ENCODE results near the gene HSPA8.
A peak's percentile ranks its signal among the peaks of the same experiment; 100 is the strongest.

Gene HSPA8

DNA sequence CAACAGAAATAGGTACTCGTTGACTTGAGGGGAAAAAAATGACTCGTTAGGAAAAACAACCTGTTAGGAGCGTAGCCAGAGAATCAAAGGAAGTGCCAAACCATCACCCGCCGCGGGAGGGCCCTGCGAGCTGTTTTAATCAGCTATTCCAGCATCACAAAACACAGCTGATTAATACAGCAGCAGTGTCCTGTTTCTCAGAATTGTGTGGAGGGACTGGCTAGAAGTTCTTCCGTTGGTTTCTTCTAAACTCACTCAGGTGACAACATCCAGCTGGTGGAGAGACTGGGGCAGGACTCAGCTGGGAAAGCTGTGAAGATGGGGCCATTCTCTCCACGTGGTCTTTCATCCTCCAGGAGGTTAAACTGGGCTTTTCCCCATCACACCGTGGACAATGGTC, 28.0 kb downstream of the HSPA8 start:
- H3K9me3 ChIP-seq (ENCODE audit: control insufficient read depth, low read length), result no peaks in the 10 kb centered on the region
- H3K27ac ChIP-seq (ENCODE audit: low read length, poor library complexity, severe bottlenecking), result no peak overlapping the region
- no peak overlapping the region for H4K8ac ChIP-seq (ENCODE audit: low read length)
- H3K4me3 ChIP-seq (ENCODE audit: insufficient read depth in 1 of 2, low read depth in 1 of 2, low read length in 2 of 2), result no peak overlapping the region
- H3K18ac ChIP-seq (ENCODE audit: low read depth in 1 of 2, low read length in 2 of 2), result no peak overlapping the region
- no peak overlapping the region for H2BK15ac ChIP-seq (ENCODE audit: low read depth, poor library complexity, severe bottlenecking)
- H3K9ac ChIP-seq (ENCODE audit: low read length), result no peak overlapping the region
- H3K79me1 ChIP-seq (replicated peaks; ENCODE audit: low read length, poor library complexity, severe bottlenecking), result no peaks in the 10 kb centered on the region
- peaks cover 0 to 4% of the 10 kb centered on the region in 2 experiments for H3K27me3 ChIP-seq (ENCODE audit: control insufficient read depth in 1 of 2, insufficient read depth in 1 of 2, low read length in 2 of 2)
- H4K91ac ChIP-seq (ENCODE audit: low read length), result no peak overlapping the region
- H2AFZ ChIP-seq (ENCODE audit: low read depth, low read length), result no peak overlapping the region
- no peak overlapping the region for H3K14ac ChIP-seq (ENCODE audit: low read length in 2 of 2)
- no peak overlapping the region for H2BK120ac ChIP-seq (ENCODE audit: low read depth, low read length)
- DNase-seq, result no peak
- no peak overlapping the region for H3K4ac ChIP-seq (ENCODE audit: low read depth in 1 of 2, low read length in 2 of 2)
- no peak overlapping the region for H2BK5ac ChIP-seq (ENCODE audit: low read depth, low read length, poor library complexity, severe bottlenecking)
- no peak overlapping the region for H2BK12ac ChIP-seq (ENCODE audit: low read length in 2 of 2)
- H2AK5ac ChIP-seq (ENCODE audit: low read length, severe bottlenecking), result no peak overlapping the region
- H3K36me3 ChIP-seq (ENCODE audit: control insufficient read depth in 1 of 2, insufficient read depth in 2 of 2, low read depth in 1 of 2, low read length in 2 of 2), result no peaks in the 10 kb centered on the region
- no peak overlapping the region for H3K4me2 ChIP-seq (ENCODE audit: low read length, poor library complexity, severe bottlenecking)
- WGBS, result 56% methylated on average over 4 of the region's 10 CpGs
- H3K23ac ChIP-seq (ENCODE audit: low read length in 2 of 2), result no peak overlapping the region
- no peaks in the 10 kb centered on the region for H3K4me1 ChIP-seq (ENCODE audit: control insufficient read depth, insufficient read depth, low read depth, low read length)

DNA sequence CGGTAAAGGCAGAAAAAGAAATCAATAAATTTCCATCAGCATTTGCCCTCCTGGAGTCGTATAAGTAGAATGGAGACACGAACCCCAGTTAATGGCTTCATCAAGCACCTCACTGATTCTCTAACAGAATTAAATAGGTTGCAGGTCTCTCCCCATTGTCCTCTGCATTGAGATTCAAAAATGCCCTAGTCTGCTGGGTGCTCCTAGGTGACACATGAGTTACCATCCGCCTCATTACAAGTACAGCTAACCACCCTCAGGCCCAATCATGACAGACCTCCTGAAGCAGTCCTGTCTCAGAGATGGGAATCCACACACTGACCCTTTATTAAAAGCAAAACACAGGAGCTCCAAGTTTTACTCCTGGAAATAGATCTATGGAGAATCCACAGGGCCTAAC, 31.4 kb downstream of the HSPA8 start:
- 72% methylated on average over 4 of the region's 4 CpGs for WGBS
- no peak overlapping the region for H3K4ac ChIP-seq (ENCODE audit: low read depth in 1 of 2, low read length in 2 of 2)
- H3K23ac ChIP-seq (ENCODE audit: low read length in 2 of 2), result no peak overlapping the region
- no peaks in the 10 kb centered on the region for H3K79me1 ChIP-seq (replicated peaks; ENCODE audit: low read length, poor library complexity, severe bottlenecking)
- H4K8ac ChIP-seq (ENCODE audit: low read length), result no peak overlapping the region
- H2BK15ac ChIP-seq (ENCODE audit: low read depth, poor library complexity, severe bottlenecking), result no peak overlapping the region
- no peak overlapping the region for H2AFZ ChIP-seq (ENCODE audit: low read depth, low read length)
- H2BK5ac ChIP-seq (ENCODE audit: low read depth, low read length, poor library complexity, severe bottlenecking), result no peak overlapping the region
- H2AK5ac ChIP-seq (ENCODE audit: low read length, severe bottlenecking), result no peak overlapping the region
- no peak overlapping the region for H2BK120ac ChIP-seq (ENCODE audit: low read depth, low read length)
- no peak overlapping the region for H3K4me3 ChIP-seq (ENCODE audit: insufficient read depth in 1 of 2, low read depth in 1 of 2, low read length in 2 of 2)
- H3K18ac ChIP-seq (ENCODE audit: low read depth in 1 of 2, low read length in 2 of 2), result no peak overlapping the region
- H3K9me3 ChIP-seq (ENCODE audit: control insufficient read depth, low read length), result no peaks in the 10 kb centered on the region
- no peaks in the 10 kb centered on the region for H3K36me3 ChIP-seq (ENCODE audit: control insufficient read depth in 1 of 2, insufficient read depth in 2 of 2, low read depth in 1 of 2, low read length in 2 of 2)
- no peak overlapping the region for H4K91ac ChIP-seq (ENCODE audit: low read length)
- H3K4me1 ChIP-seq (ENCODE audit: control insufficient read depth, insufficient read depth, low read depth, low read length), result no peaks in the 10 kb centered on the region
- peaks cover 0 to 9% of the 10 kb centered on the region in 2 experiments for H3K27me3 ChIP-seq (ENCODE audit: control insufficient read depth in 1 of 2, insufficient read depth in 1 of 2, low read length in 2 of 2)
- no peak overlapping the region for H3K27ac ChIP-seq (ENCODE audit: low read length, poor library complexity, severe bottlenecking)
- H2BK12ac ChIP-seq (ENCODE audit: low read length in 2 of 2), result no peak overlapping the region
- no peak overlapping the region for H3K9ac ChIP-seq (ENCODE audit: low read length)
- no peak for DNase-seq
- H3K14ac ChIP-seq (ENCODE audit: low read length in 2 of 2), result no peak overlapping the region
- H3K4me2 ChIP-seq (ENCODE audit: low read length, poor library complexity, severe bottlenecking), result no peak overlapping the region

DNA sequence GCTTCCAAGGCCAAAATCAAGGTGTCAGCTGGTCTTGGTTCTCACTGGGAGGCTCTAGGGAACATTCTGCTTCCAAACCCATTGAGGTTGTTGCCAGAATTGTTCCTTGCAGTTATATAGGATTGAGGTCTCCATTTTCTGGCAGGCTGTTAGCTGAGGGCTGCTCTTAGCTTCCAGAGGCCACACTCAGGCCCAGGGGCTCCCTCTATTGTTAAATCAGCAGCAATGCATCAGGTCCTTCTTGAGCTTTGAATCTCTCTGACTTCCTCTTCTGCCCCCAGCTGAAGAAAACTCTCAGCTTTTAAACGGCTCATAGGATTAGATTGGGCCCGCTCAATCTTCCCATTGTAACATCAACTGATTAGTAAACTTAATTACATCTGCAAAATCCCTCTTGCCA, 41.0 kb downstream of the HSPA8 start:
- peak; percentile 58 for DNase-seq
- H2AK5ac ChIP-seq (ENCODE audit: low read length, severe bottlenecking), result no peak overlapping the region
- no peaks in the 10 kb centered on the region for H3K9me3 ChIP-seq (ENCODE audit: control insufficient read depth, low read length)

DNA sequence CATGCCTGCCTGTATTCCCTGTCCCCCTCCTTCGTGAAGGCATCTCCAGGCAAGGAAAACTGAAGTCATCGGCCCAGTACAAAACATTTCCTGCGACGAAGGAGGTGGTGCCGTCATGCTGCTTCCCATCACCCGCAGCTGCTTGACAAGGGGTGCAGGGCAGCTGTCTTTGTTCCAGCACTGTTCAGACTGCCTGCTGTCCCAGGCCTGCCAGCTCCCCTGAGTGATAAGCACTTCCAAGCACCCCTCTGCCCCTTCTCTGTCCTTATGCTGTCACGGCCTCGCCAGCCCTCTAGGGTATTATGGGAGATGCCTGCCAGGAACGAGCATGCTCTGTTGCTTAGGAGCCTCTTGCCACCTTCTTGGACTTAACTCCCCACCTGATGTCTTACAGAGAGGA, 43.2 kb downstream of the HSPA8 start:
- Histone ChIP-seq H3K4me1 (ENCODE audit: control insufficient read depth, insufficient read depth, low read depth, low read length) (no peaks in the 10 kb centered on the region), H2AFZ (ENCODE audit: low read depth, low read length) (no peak overlapping the region), H3K9ac (ENCODE audit: low read length) (no peak overlapping the region), H4K91ac (ENCODE audit: low read length) (no peak overlapping the region), H2BK15ac (ENCODE audit: low read depth, poor library complexity, severe bottlenecking) (no peak overlapping the region), H3K18ac (ENCODE audit: low read depth in 1 of 2, low read length in 2 of 2) (no peak overlapping the region), H3K9me3 (ENCODE audit: control insufficient read depth, low read length) (no peaks in the 10 kb centered on the region), H3K4me3 (ENCODE audit: insufficient read depth in 1 of 2, low read depth in 1 of 2, low read length in 2 of 2) (no peak overlapping the region), H4K8ac (ENCODE audit: low read length) (no peak overlapping the region), H3K23ac (ENCODE audit: low read length in 2 of 2) (no peak overlapping the region), H2AK5ac (ENCODE audit: low read length, severe bottlenecking) (no peak overlapping the region), H2BK5ac (ENCODE audit: low read depth, low read length, poor library complexity, severe bottlenecking) (no peak overlapping the region), H3K4ac (ENCODE audit: low read depth in 1 of 2, low read length in 2 of 2) (no peak overlapping the region), H3K27ac (ENCODE audit: low read length, poor library complexity, severe bottlenecking) (no peak overlapping the region), H2BK120ac (ENCODE audit: low read depth, low read length) (no peak overlapping the region), H3K36me3 (ENCODE audit: control insufficient read depth in 1 of 2, insufficient read depth in 2 of 2, low read depth in 1 of 2, low read length in 2 of 2) (no peaks in the 10 kb centered on the region), H3K79me1 (replicated peaks; ENCODE audit: low read length, poor library complexity, severe bottlenecking) (no peaks in the 10 kb centered on the region), H3K27me3 (ENCODE audit: control insufficient read depth in 1 of 2, insufficient read depth in 1 of 2, low read length in 2 of 2) (peaks cover 19 to 39% of the 10 kb centered on the region in 2 experiments), H3K4me2 (ENCODE audit: low read length, poor library complexity, severe bottlenecking) (no peak overlapping the region), H2BK12ac (ENCODE audit: low read length in 2 of 2) (no peak overlapping the region), H3K14ac (ENCODE audit: low read length in 2 of 2) (no peak overlapping the region)
- WGBS, result 71% methylated on average over 9 of the region's 9 CpGs
- DNase-seq, result no peak

More for the DNA sequence above, 41.0 kb downstream of the HSPA8 start:
- no peak overlapping the region for H2BK15ac ChIP-seq (ENCODE audit: low read depth, poor library complexity, severe bottlenecking)
- H3K27ac ChIP-seq (ENCODE audit: low read length, poor library complexity, severe bottlenecking), result no peak overlapping the region
- no peak overlapping the region for H3K4me2 ChIP-seq (ENCODE audit: low read length, poor library complexity, severe bottlenecking)
- H3K18ac ChIP-seq (ENCODE audit: low read depth in 1 of 2, low read length in 2 of 2), result no peak overlapping the region
- 16% methylated on average over 2 of the region's 2 CpGs for WGBS
- H4K91ac ChIP-seq (ENCODE audit: low read length), result no peak overlapping the region
- no peak overlapping the region for H3K9ac ChIP-seq (ENCODE audit: low read length)
- peaks cover 17 to 22% of the 10 kb centered on the region in 2 experiments for H3K27me3 ChIP-seq (ENCODE audit: control insufficient read depth in 1 of 2, insufficient read depth in 1 of 2, low read length in 2 of 2)
- no peak overlapping the region for H2BK120ac ChIP-seq (ENCODE audit: low read depth, low read length)
- no peaks in the 10 kb centered on the region for H3K36me3 ChIP-seq (ENCODE audit: control insufficient read depth in 1 of 2, insufficient read depth in 2 of 2, low read depth in 1 of 2, low read length in 2 of 2)
- H3K14ac ChIP-seq (ENCODE audit: low read length in 2 of 2), result no peak overlapping the region
- H4K8ac ChIP-seq (ENCODE audit: low read length), result no peak overlapping the region
- H2BK5ac ChIP-seq (ENCODE audit: low read depth, low read length, poor library complexity, severe bottlenecking), result no peak overlapping the region
- H3K4me3 ChIP-seq (ENCODE audit: insufficient read depth in 1 of 2, low read depth in 1 of 2, low read length in 2 of 2), result no peak overlapping the region
- no peak overlapping the region for H3K23ac ChIP-seq (ENCODE audit: low read length in 2 of 2)
- no peak overlapping the region for H2BK12ac ChIP-seq (ENCODE audit: low read length in 2 of 2)
- H3K4me1 ChIP-seq (ENCODE audit: control insufficient read depth, insufficient read depth, low read depth, low read length), result no peaks in the 10 kb centered on the region
- no peaks in the 10 kb centered on the region for H3K79me1 ChIP-seq (replicated peaks; ENCODE audit: low read length, poor library complexity, severe bottlenecking)
- no peak overlapping the region for H2AFZ ChIP-seq (ENCODE audit: low read depth, low read length)
- no peak overlapping the region for H3K4ac ChIP-seq (ENCODE audit: low read depth in 1 of 2, low read length in 2 of 2)
